HCT116 (cell line): ENCODE results near the gene HELZ2.
"Not testable (repeated sequence)": the region's sequence is repeated elsewhere in the genome, so short reads cannot be mapped to it uniquely, and the experiment has no call there.

Experiments used
- CBX3 ChIP-seq: IDR thresholded peaks from 2 replicates; pipeline ENCODE4 v1.6.1; 2012; ENCODE audit warnings: low read depth
- CEBPB ChIP-seq: IDR thresholded peaks from 2 replicates; pipeline ENCODE4 v1.6.1; 2012; ENCODE audit warnings: low read depth
- EZH2 ChIP-seq: fragments of 200-600 bp; sonication (generic); IDR thresholded peaks from 2 replicates; pipeline ENCODE4 v1.6.1; 2017; ENCODE audit warnings: antibody characterized with exemption, mixed run types
- EZH2phosphoT487 ChIP-seq: fragments of 200-600 bp; IDR thresholded peaks from 2 replicates; pipeline ENCODE4 v1.6.1; 2018; ENCODE audit warnings: antibody characterized with exemption, borderline replicate concordance
- POLR2A ChIP-seq: IDR thresholded peaks from 2 replicates; pipeline ENCODE4 v1.7.0; 2011; ENCODE audit warnings: borderline replicate concordance; ENCODE audit not compliant: insufficient read depth, insufficient read length; ENCODE audit errors: extremely low read depth
- POLR2AphosphoS5 ChIP-seq: IDR thresholded peaks from 2 replicates; pipeline ENCODE4 v1.6.1; 2011; ENCODE audit warnings: mild to moderate bottlenecking, low read depth, low read length, moderate library complexity
- SP1 ChIP-seq: IDR thresholded peaks from 2 replicates; pipeline ENCODE4 v1.6.1; 2012; ENCODE audit warnings: low read depth
- TCF7L2 ChIP-seq: IDR thresholded peaks from 2 replicates; pipeline ENCODE4 v1.7.0; 2011; ENCODE audit warnings: borderline replicate concordance, inconsistent platforms; ENCODE audit not compliant: insufficient read depth, insufficient read length; ENCODE audit errors: extremely low read depth
- YY1 ChIP-seq: IDR thresholded peaks from 2 replicates; pipeline ENCODE4 v1.6.1; 2011; ENCODE audit warnings: low read length, low read depth, moderate library complexity, mild to moderate bottlenecking; ENCODE audit not compliant: insufficient replicate concordance; ENCODE audit errors: extremely low read depth
- ZNF274 ChIP-seq: fragments of 200-500 bp; sonication (Bioruptor generic); IDR thresholded peaks from 2 replicates; pipeline ENCODE4 v1.6.1; 2014; ENCODE audit warnings: mild to moderate bottlenecking, low read depth, low read length, inconsistent platforms
- TF ChIP-seq, protein P1 (sequence below): IDR thresholded peaks from 2 replicates; pipeline ENCODE4 v1.6.1; 2012
- TF ChIP-seq, protein P2 (sequence below), 3 experiments: fragments of 200-600 bp in 1 of 3; sonication (generic) in 1 of 3; IDR thresholded peaks in 2 of 3; conservative IDR thresholded peaks in 1 of 3; 2 replicates each; pipeline ENCODE4 v1.5.1; 2012 to 2017; ENCODE audit warnings: low read depth in 2 of 3, low read length in 2 of 3, antibody characterized with exemption in 1 of 3, borderline replicate concordance in 1 of 3, control low read depth in 1 of 3, mild to moderate bottlenecking in 1 of 3, mixed read lengths in 1 of 3, mixed run types in 1 of 3, moderate library complexity in 1 of 3; ENCODE audit not compliant: insufficient read depth in 1 of 3

DNA sequence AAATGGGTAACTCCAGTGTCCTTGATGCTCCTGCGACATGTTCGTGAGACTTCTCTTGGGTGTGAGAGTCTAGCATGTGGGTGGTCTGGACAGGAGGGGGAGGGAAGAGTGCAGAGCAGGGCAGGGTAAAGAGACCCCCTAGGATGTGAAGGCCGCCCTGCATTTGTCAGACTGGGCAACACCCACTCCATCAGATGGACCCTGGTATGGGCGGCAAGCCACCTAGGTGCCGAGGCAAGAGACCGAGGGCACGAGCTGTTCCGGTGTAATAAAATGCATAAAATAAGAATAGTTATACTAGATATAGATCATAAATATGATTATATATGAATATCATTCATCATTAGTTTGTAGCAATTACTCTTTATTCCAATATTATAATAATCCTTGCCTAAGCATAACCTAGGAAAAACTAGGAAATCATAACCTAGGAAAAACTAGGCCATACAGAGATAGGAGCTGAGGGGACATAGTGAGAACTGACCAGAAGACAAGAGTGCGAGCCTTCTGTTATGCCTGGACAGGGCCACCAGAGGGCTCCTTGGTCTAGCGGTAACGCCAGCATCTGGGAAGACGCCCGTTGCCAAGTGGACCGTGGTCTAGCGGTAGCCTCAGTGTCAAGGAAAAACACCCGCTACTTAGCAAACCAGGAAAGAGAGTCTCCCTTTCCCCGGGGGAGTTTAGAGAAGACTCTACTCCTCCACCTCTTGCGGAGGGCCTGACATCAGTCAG lies 40.0 kb upstream of the HELZ2 start:
- TF ChIP-seq TCF7L2, EZH2phosphoT487, POLR2A, POLR2AphosphoS5, EZH2, SP1, CBX3, ZNF274, CEBPB, YY1: not testable (repeated sequence)
- TF ChIP-seq, protein P1, sequence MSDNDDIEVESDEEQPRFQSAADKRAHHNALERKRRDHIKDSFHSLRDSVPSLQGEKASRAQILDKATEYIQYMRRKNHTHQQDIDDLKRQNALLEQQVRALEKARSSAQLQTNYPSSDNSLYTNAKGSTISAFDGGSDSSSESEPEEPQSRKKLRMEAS, result not testable (repeated sequence)
- TF ChIP-seq, protein P2, sequence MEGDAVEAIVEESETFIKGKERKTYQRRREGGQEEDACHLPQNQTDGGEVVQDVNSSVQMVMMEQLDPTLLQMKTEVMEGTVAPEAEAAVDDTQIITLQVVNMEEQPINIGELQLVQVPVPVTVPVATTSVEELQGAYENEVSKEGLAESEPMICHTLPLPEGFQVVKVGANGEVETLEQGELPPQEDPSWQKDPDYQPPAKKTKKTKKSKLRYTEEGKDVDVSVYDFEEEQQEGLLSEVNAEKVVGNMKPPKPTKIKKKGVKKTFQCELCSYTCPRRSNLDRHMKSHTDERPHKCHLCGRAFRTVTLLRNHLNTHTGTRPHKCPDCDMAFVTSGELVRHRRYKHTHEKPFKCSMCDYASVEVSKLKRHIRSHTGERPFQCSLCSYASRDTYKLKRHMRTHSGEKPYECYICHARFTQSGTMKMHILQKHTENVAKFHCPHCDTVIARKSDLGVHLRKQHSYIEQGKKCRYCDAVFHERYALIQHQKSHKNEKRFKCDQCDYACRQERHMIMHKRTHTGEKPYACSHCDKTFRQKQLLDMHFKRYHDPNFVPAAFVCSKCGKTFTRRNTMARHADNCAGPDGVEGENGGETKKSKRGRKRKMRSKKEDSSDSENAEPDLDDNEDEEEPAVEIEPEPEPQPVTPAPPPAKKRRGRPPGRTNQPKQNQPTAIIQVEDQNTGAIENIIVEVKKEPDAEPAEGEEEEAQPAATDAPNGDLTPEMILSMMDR (IDR thresholded peaks at IDR 0.05 in 2 of 3, conservative IDR thresholded peaks at IDR 0.05 in 1 of 3; ENCODE audit: borderline replicate concordance in 1 of 3, insufficient read depth in 1 of 3, low read depth in 2 of 3, low read length in 2 of 3), result peak in 2 of 3 experiments; percentile 37; a peak in 4 of 6 replicates
